Measurements from ENCODE around the gene CCDC47.
A peak's percentile ranks its signal among the peaks of the same experiment; 100 is the strongest.
"Not testable (repeated sequence)": the region's sequence is repeated elsewhere in the genome, so short reads cannot be mapped to it uniquely, and the experiment has no call there.

Gene CCDC47
- total RNA-seq: 56.7 to 167 (median 63.1) reads per million in 3 experiments

- peak; percentile 99 for DNase-seq
Observed at GRCh38 chr17:63773272-63774140, at the start of gene CCDC47. TSS of gene CCDC47 (minus strand) at chr17:63773597. CDS start at chr17:63766175, 7,422 bp downstream.

- DNase-seq: no peak
Observed at GRCh38 chr17:63822537-63822936, 49.1 kb upstream of the CCDC47 start.

GRCh38 chr17:63821804-63822203, 48.4 kb upstream of the CCDC47 start:
- no peak for DNase-seq

- no peak for DNase-seq
Observed at GRCh38 chr17:63820963-63821561, 47.7 kb upstream of the CCDC47 start.

GRCh38 chr17:63819585-63820537, 46.5 kb upstream of the CCDC47 start:
- DNase-seq: no peak

GRCh38 chr17:63819131-63819530, 45.7 kb upstream of the CCDC47 start:
- DNase-seq: no peak

GRCh38 chr17:63817736-63818385, 44.5 kb upstream of the CCDC47 start:
- no peak for DNase-seq

GRCh38 chr17:63816669-63817068, 43.3 kb upstream of the CCDC47 start:
- DNase-seq: no peak

GRCh38 chr17:63816123-63816522, 42.7 kb upstream of the CCDC47 start:
- no peak for DNase-seq

- no peak for DNase-seq
Observed at GRCh38 chr17:63809970-63810369, 36.6 kb upstream of the CCDC47 start.

GRCh38 chr17:63805591-63805990, 32.2 kb upstream of the CCDC47 start:
- no peak for DNase-seq

GRCh38 chr17:63804328-63804727, 30.9 kb upstream of the CCDC47 start:
- DNase-seq: no peak

GRCh38 chr17:63800783-63801182, 27.4 kb upstream of the CCDC47 start:
- no peak for DNase-seq

GRCh38 chr17:63798572-63799106, 25.2 kb upstream of the CCDC47 start:
- no peak for DNase-seq

- DNase-seq: not testable (repeated sequence)
Observed at GRCh38 chr17:63796375-63796774, 23.0 kb upstream of the CCDC47 start.

GRCh38 chr17:63792055-63792729, 18.8 kb upstream of the CCDC47 start:
- DNase-seq: no peak

- DNase-seq: no peak
Observed at GRCh38 chr17:63790057-63790456, 16.7 kb upstream of the CCDC47 start.

GRCh38 chr17:63786971-63787711, 13.7 kb upstream of the CCDC47 start:
- DNase-seq: no peak

- no peak for DNase-seq
Observed at GRCh38 chr17:63786117-63786516, 12.7 kb upstream of the CCDC47 start.

GRCh38 chr17:63785556-63785955, 12.2 kb upstream of the CCDC47 start:
- no peak for DNase-seq

- DNase-seq: no peak
Observed at GRCh38 chr17:63783522-63783921, 10.1 kb upstream of the CCDC47 start.

Measured in central memory CD4-positive, alpha-beta T cell (primary cell).